Lung (tissue), 12 donors: ENCODE data around the gene GFI1B. TPM values are rescaled to one million over a fixed set of nuclear protein-coding genes. Genes with fewer than 3 reads are reported as not detected.

Experiments
- ATAC-seq: fragments of 200-7000 bp; cut with Tn5 transposase; one replicate; pipeline ENCODE4 v1.9.1; 2020; ENCODE audit warnings: moderate number of reproducible peaks; ENCODE audit not compliant: insufficient read depth, low FRiP score
- DNase-seq, 3 donors: peaks; one replicate each; pipeline ENCODE4 v3.0.0-alpha.2; 2013 to 2017
- H3K27ac ChIP-seq, 2 donors: one replicate each; pipeline ENCODE4 v1.5.1; 2013; ENCODE audit warnings: mild to moderate bottlenecking in 2 of 2, moderate library complexity in 2 of 2, control low read depth in 1 of 2, inconsistent platforms in 1 of 2, low read depth in 1 of 2, low read length in 1 of 2
- H3K27me3 ChIP-seq, 3 donors: one replicate each; pipeline ENCODE4 v1.5.1; 2013; ENCODE audit warnings: low read length in 2 of 3; ENCODE audit not compliant: control insufficient read depth in 3 of 3, insufficient read depth in 3 of 3
- H3K36me3 ChIP-seq, 4 donors: one replicate each; pipeline ENCODE4 v1.5.1; 2013; ENCODE audit warnings: low read length in 4 of 4, mild to moderate bottlenecking in 1 of 4, moderate library complexity in 1 of 4; ENCODE audit not compliant: control insufficient read depth in 4 of 4, insufficient read depth in 4 of 4
- H3K4me1 ChIP-seq, 5 donors: one replicate each; pipeline ENCODE4 v1.5.1; 2013; ENCODE audit warnings: low read length in 5 of 5, mild to moderate bottlenecking in 2 of 5, moderate library complexity in 1 of 5; ENCODE audit not compliant: control insufficient read depth in 5 of 5, insufficient read depth in 5 of 5
- H3K4me3 ChIP-seq: one replicate; pipeline ENCODE4 v1.5.1; 2013; ENCODE audit warnings: mild to moderate bottlenecking, control low read depth, moderate library complexity
- H3K9ac ChIP-seq, 2 donors: one replicate each; pipeline ENCODE4 v1.5.1; 2013; ENCODE audit warnings: low read length in 2 of 2, control low read depth in 1 of 2; ENCODE audit not compliant: insufficient read depth in 1 of 2
- H3K9me3 ChIP-seq, 4 donors: one replicate each; pipeline ENCODE4 v1.5.1; 2013; ENCODE audit warnings: low read length in 3 of 4, mild to moderate bottlenecking in 1 of 4, moderate library complexity in 1 of 4; ENCODE audit not compliant: control insufficient read depth in 4 of 4, insufficient read depth in 3 of 4
- WGBS, 2 donors: extraction: QIAGEN DNeasy Blood & Tissue Kit; methylation state at CpG; one replicate each; pipeline ENCODE4 v1.1.7; 2013; 5-methylcytosine and 5-hydroxymethylcytosine counted together
- polyA plus RNA-seq, 2 donors: library from polyadenylated mRNA; stranded (reverse); fragments of 200-250 nt; gene quantifications; one replicate each; pipeline ENCODE4 v1.2.1, GENCODE V29; 2013
- total RNA-seq, 2 donors: library from RNA; depleted of rRNA in 1 of 2; stranded (reverse); fragments of >200 nt in 1 of 2; gene quantifications; one replicate each; pipeline ENCODE4 v1.2.1, GENCODE V29; 2014 to 2021
- TF ChIP-seq, protein P1 (sequence below): IDR thresholded peaks from 2 replicates; pipeline ENCODE4 v1.5.1; 2012; ENCODE audit warnings: mild to moderate bottlenecking; ENCODE audit errors: control extremely low read depth, extremely low read depth
- donor health status: control.
- donor health status: control.
- donor health status: Bipolar disorder and iron deficiency.
- donor health status: healthy.
- donor health status: DM: yes; HTN: yes; CAD: no.

GFI1B gene
- total and polyA plus RNA-seq, 4 donors = 0.25 to 1.4 (median 0.76) TPM

DNA sequence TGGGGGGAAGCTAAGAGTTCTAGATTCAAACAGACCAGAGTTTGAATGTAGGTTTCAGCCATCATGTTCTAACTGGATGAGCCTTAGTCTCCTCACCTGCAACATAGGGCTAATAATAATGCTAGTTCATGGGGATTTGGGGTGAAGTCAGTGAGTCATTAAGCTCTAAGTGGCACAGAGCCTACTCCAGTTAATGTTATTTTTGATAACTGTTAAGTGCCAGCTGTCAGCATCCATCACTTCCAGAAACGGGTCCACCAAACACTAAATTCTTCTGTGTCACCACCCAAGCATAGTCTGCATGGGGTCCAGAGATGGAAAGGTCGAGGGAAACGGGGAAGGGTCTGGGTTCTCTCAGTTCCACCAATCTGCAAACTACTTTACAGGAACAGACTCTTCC is 32.3 kb upstream of the GFI1B start:
- TF ChIP-seq, protein P1, sequence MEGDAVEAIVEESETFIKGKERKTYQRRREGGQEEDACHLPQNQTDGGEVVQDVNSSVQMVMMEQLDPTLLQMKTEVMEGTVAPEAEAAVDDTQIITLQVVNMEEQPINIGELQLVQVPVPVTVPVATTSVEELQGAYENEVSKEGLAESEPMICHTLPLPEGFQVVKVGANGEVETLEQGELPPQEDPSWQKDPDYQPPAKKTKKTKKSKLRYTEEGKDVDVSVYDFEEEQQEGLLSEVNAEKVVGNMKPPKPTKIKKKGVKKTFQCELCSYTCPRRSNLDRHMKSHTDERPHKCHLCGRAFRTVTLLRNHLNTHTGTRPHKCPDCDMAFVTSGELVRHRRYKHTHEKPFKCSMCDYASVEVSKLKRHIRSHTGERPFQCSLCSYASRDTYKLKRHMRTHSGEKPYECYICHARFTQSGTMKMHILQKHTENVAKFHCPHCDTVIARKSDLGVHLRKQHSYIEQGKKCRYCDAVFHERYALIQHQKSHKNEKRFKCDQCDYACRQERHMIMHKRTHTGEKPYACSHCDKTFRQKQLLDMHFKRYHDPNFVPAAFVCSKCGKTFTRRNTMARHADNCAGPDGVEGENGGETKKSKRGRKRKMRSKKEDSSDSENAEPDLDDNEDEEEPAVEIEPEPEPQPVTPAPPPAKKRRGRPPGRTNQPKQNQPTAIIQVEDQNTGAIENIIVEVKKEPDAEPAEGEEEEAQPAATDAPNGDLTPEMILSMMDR = no peak
- DNase-seq (no peak), ATAC-seq (no peak)
- Histone ChIP-seq H3K27ac (peak overlapping the region in 1 of 2 donors; percentile 36), H3K4me3 (no peak overlapping the region), H3K4me1 (peaks cover 0 to 30% (median 8%) of the 10 kb centered on the region in 5 donors), H3K27me3 (no peaks in the 10 kb centered on the region), H3K9ac (no peak overlapping the region), H3K36me3 (peaks cover 0 to 3% (median 0%) of the 10 kb centered on the region in 4 donors), H3K9me3 (no peaks in the 10 kb centered on the region)
- 59 to 68% methylated on average over 3 of the region's 3 CpGs for WGBS, 2 donors

DNA sequence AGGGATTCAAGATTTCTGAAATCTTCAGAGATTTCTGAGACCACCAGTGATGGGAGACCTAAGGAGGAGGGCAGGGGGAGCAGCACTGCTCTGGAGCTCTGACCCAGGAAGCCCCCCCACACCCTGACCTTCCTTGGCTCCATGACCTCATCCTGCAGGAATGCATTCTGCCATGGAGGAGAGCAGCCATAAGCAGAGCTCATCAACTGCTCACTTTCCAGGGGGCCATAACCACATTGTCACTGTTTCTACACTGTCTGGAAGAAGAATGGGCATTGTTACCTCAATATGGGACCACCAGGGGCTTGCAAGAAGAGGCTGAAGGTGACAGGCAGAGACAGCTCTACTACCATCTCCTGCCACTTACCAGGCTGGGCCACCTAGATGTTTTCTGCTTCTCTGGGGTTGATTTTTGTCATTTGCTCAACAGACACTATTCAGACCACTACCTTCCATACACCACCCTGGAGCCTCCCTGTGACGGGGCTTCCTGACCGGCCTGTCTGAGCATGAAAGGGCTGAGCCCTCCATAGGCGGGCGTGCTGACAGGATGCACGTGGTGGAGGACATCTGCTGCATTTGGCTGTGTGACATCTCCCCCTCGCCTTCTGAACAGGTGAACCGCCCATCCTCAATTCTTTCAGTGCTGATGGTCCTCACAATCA is 31.7 kb upstream of the GFI1B start:
- Histone ChIP-seq H3K4me3 (no peak overlapping the region), H3K27ac (peak overlapping the region in 1 of 2 donors; percentile 36), H3K4me1 (peaks cover 0 to 30% (median 8%) of the 10 kb centered on the region in 5 donors), H3K36me3 (peaks cover 0 to 3% (median 0%) of the 10 kb centered on the region in 4 donors), H3K27me3 (no peaks in the 10 kb centered on the region), H3K9me3 (no peaks in the 10 kb centered on the region), H3K9ac (no peak overlapping the region)
- 89% methylated on average over 7 of the region's 7 CpGs for WGBS, 2 donors
- ATAC-seq (no peak), DNase-seq (peak in 2 of 3 donors; percentile 33 to 34)
- TF ChIP-seq, protein P1 = no peak

DNA sequence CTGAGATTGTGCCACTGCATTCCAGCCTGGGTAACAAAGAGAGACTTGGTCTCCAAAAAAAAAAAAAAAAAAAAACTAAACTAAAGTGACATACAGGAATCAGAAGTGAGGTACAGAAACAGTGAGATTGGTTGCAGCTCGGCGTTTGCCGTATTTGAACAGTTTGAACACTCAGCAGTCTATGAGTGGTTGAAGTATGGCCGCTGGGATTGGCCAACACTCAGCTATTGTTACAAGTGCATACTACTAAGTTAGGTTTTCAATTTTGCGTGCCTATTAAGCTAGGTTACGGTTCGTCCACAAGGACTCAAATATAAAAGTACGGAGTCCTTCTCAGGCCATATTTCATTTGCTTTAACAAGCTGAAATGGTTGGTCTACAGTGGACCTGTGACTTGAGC is 30.7 kb upstream of the GFI1B start:
- peak; percentile 28 to 58 (median 43) for DNase-seq
- no peak for ATAC-seq
- Histone ChIP-seq H3K27me3 (no peaks in the 10 kb centered on the region), H3K9me3 (no peaks in the 10 kb centered on the region), H3K36me3 (peaks cover 0 to 3% (median 0%) of the 10 kb centered on the region in 4 donors), H3K4me1 (peaks cover 0 to 26% (median 6%) of the 10 kb centered on the region in 5 donors), H3K9ac (no peak overlapping the region), H3K4me3 (no peak overlapping the region), H3K27ac (no peak overlapping the region)
- 67 to 88% methylated on average over 8 of the region's 8 CpGs for WGBS, 2 donors
- TF ChIP-seq, protein P1 = no peak
